Activated naive CD8-positive, alpha-beta T cell treated with anti-CD3 and anti-CD28 coated beads, Interleukin-2, amount 50 U/mL, for 16 hours (primary cell): ENCODE data around the gene HAGHL.
"Not testable (repeated sequence)": the region's sequence is repeated elsewhere in the genome, so short reads cannot be mapped to it uniquely, and the experiment has no call there.

Experiments used
- DNase-seq: peaks from one replicate; pipeline ENCODE4 v3.0.0-alpha.2; 2020; ENCODE audit warnings: low read depth, low spot score

The HAGHL gene

DNA sequence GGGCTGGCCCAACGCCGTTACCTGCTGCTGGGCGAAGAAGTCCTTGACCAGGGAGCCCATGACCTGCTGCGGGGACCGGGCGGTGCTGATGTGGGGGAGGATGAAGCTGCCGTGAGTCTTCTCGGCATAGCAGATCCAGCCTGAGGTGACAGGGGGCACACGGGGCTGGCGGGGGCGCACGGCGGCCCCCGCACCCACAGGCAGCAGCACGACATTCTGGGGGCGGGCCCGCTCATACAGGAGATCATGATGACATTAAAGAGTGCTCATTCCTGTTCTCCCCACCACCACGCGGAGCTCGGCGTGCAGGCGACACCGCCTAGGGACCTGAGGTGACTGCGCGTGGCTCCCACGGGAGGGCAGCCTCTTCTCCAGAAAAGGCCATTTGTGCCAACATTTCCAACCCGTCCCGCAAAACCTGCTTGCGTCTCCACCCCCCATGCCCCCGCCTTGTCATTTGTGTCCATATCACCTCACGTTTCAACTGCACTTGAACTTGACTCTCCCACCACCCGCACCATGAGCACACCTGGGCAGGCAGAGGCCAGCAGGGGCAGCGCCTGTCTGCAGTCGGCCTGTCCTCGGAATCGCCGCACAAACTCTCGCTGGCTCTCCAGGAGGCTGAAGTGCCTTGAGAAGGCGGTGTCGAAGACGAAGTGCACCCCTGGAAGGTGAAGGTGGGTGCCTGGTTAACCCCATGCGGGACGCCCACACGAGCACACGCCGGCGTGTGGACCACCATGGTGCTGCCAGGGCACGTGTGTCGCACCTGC, 7.5 kb downstream of the HAGHL start:
- DNase-seq: no peak

- no peak for DNase-seq
These were observed 8.3 kb downstream of the HAGHL start for GRCh38 chr16:734981-735881.

DNA sequence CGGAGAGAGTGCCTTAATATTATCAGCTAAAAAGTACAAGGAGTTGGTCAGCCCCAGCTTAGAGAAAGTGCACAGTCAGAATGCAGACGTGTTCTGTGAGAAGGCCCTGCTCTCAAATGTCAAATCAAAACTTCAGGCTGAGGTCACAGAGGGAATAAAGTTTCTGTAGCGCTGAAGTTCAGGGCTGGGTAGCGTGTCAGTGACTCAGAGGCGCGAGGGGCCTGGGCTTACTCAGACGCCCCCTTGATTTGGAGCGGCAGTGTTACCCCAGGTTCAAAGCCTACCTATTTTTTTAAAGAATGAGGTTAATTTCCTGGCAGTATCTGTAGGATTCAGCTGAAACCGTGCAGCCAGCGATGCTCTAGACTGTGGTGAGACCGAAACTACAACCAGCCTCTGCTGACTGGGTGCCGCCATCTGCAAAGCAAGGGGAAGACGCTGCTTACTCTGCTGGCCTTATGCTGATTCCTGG, 9.1 kb downstream of the HAGHL start:
- no peak for DNase-seq

GRCh38 chr16:736936-737481, 10.1 kb downstream of the HAGHL start:
- no peak for DNase-seq

DNA sequence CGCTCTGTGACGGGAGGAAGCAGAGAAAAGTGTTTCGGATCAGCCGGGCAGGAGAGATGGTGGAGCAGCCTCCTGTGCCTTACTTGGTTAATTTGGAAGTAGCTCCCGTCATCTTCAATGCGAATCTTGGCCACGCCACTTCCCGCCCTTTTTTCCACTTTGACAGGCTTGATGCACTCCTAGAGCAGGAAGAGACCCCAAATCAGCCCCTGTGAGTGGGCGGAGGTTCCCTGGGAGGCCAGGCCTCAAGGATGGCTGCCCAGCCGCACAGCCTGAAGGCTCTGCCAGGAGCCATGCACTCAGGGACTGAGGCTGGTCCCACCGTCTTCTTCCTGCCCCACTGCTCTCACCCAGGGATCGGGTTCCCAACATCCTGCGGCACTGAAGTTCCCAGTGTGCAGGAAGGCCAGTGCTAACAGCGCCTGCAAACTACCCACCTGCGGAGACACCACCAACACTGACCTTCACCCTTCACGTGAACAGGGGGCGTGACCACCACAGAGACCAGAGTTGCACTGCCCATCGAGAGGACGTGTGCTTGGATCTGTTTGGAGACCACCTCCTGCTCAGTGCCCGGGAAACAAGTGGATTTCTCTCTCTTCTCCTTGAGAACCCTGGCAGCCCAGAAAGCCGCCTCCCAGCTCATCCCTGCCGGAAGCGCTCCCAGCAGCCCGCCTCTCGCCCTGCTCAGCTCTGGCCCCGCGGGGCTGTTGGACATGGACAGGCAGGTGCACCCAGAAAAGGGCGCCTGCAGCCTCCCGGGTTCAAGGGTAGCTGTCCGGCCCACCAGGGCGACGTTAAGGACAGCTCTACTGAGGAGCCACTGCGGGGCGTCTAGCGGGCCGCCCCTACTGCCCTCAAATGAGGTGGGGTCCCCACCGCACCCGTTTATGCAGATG, 12.9 kb downstream of the HAGHL start:
- DNase-seq: no peak

- DNase-seq: no peak
These were observed 13.5 kb downstream of the HAGHL start for GRCh38 chr16:740459-740763.

- peak; percentile 76 for DNase-seq
These were observed 14.0 kb downstream of the HAGHL start, which contains the start of gene CIAO3 for GRCh38 chr16:740764-741505. Gene CIAO3 (minus strand): TSS chr16:740997. CDS start chr16:740985, 12 bp downstream.

- no peak for DNase-seq
These were observed 15.2 kb downstream of the HAGHL start for GRCh38 chr16:741986-742629.

DNA sequence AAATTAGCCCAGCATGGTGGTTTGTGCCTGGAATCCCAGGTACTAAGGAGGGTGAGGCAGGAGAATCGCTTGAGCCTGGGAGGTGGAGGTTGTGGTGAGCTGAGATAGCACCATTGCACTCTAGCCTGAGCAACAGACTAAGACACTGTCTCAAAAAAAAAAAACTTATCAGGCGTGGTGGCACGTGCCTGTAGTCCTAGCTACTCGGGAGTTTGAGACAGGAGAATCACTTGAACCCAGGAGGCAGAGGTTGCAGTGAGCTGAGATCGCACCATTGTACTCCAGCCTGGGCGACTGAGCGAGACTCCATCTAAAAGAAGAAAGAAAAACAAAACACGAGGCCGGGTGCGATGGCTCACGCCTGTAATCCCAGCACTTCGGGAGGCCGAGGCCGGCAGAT, 16.0 kb downstream of the HAGHL start:
- DNase-seq: not testable (repeated sequence)

DNA sequence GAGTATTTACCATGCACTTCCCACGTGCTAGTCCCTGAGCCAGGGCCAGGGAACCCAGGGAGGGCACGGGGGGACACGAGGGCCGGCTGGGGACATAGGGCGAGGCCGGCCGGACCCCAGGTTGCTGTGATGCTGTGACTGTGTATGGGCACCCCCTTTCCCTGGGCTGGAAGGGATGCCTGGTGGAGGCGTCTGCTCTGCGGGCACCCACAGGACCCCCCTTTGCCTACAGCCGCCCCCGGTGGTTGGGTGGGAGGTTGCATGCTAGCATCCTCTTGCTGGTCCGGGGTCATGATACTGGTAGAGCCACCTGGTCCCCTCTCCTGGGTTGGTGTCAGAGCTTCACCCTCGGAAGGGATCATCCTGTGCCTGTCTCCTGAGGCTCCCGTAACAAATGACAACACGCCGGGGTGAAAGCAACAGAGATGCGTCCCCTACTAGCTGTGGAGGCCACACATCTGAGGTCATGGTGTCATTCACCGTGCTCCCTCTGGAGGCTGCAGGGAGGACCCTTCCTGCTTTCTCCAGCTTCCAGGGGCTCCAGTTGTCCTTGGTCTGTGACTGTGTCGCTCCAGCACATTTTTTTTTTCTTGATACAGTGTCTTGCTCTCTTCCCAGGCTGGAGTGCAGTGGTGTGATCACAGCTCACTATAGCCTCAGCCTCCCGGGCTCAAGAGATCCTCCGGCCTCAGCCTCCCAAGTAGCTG, 17.0 kb downstream of the HAGHL start:
- DNase-seq: no peak

DNA sequence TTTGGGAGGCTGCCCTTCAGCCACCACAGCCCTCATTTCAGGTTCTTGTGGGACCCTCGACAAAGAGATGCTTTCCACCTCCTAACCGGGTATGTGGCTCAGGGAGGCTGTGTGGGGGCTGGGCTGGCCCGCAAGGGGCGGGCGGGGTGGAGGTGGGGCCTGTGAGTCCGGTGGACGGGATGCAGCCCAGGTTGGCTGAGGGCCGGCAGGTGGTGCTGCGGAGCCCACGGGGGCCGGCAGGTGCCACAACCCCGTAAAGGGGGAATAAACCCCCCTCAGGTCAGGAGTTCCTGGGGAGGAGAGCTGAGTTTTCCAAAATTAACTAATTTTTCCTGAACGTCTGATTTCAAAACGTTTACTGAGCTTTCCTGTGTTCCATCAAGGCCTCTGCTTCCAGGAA, 18.8 kb downstream of the HAGHL start:
- no peak for DNase-seq

DNA sequence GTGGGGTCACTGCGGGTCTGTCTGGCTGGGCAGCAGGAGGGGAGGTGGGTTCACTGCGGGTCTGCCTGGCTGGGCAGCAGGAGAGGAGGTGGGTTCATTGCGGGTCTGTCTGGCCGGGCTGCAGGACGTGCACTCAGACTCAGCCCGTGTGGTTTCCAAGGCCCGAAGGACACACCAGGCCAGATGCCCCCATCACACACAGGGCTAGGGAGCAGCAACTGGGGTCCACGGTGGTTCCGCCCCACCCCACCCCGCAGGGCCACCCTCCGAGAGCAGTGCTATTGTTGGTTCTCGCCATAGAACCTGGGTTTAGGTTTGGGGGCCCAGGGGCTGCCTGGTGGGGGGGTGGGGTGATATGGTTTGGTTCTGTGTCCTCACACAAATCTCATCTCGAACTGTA, 19.7 kb downstream of the HAGHL start:
- DNase-seq: no peak

- no peak for DNase-seq
These were observed 21.3 kb downstream of the HAGHL start for GRCh38 chr16:747978-748746.

- DNase-seq: no peak
These were observed 22.1 kb downstream of the HAGHL start for GRCh38 chr16:749010-749409.

- DNase-seq: no peak
These were observed 23.6 kb downstream of the HAGHL start for GRCh38 chr16:750485-750884.

DNA sequence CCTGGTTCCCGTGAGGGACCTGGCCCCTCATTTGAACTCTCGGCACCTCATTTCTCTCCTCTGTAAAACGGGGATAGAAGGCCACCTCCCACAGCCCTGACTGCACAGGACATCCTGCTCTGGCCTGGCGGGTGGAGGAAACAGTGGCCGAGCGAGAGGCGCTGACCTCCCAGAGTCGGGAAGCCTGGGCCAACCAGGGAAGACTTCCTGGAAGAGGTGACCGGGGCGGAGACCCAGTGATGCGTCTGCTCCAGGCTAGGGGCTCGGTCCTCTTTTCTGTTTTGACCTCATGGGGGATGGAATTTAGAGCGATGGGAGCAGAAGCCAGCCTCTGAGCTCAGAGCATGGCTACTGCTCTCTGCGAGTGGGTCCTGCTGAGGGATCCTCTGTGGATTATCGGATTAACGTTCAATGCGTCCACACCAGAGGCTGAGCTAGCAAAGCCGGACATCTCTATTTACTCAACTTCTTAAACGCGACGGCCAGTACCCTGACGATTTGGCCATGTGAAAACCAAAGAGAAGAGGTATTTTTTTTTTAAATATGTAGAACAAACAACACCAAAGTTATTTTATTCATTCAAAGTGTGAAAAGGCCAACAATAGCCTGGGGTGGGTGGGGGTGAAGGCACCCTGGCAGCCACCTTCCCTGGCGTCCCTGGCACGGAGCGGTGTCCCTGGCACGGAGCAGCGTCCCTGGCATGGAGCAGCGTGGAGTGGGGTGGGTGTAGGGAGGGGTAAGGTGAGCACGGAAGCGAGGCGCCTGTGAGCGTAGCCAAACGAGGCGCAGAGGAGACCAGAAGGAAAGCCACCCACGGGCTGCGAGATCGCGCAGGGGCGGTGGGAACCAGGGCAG, 24.5 kb downstream of the HAGHL start:
- no peak for DNase-seq

DNA sequence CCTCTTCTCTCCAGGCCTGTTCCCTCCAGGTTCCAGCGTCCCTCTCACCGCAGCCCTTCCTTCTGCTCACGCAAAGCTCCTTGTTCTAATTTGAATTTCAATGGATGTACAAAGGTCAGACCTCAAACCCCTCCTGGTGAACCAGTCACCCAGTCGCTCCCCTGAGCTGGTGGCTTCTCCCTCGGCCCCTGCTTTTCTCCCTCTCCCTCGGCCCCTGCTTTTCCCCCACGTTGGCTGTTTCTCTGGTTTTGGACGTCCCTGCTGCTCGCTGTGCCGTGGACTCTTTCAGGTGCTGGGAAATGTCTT, 25.1 kb downstream of the HAGHL start:
- no peak for DNase-seq

DNA sequence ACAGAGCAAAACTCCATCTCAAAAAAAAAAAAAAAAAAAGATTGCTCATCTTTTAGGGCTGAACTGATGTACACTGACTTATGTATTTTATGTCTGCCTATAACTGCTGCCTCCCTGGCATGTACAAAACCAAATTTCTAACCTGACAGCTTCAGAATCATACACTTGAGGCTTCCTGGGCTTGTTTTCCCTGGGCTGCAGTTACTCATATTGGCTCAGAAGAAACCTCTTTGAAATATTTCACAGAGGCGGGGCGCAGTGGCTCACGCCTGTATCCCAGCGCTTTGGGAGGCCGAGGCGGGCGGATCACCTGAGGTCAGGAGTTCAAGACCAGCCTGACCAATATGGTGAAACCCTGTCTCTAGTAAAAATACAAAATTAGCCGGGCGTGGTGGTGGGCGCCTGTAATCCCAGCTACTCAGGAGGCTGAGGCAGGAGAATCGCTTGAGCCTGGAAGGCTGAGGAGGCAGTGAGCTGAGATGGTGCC, 27.3 kb downstream of the HAGHL start:
- not testable (repeated sequence) for DNase-seq
